ENCODE measurements around the gene SNX17. TPM values are rescaled to one million over a fixed set of nuclear protein-coding genes. Genes with fewer than 3 reads are reported as not detected.

The SNX17 gene
- total and polyA plus RNA-seq, 2 of the 13 experiments (the other 11 are each of a cell fraction or from before 2014, with no cell fraction given) = 75.0 to 109 TPM

- TF ChIP-seq XBP1 (CRISPR knock-in tag; IDR thresholded peaks at IDR 0.05) = no peak
- TF ChIP-seq MBD4 (IDR thresholded peaks at IDR 0.05; ENCODE audit: borderline replicate concordance, low read length) = peak; percentile 33; the same call in 1 of the 2 replicates
- TF ChIP-seq PAF1 (CRISPR knock-in tag; IDR thresholded peaks at IDR 0.05) = no peak
- TF ChIP-seq ZSCAN21 (CRISPR knock-in tag; IDR thresholded peaks at IDR 0.05; ENCODE audit: borderline replicate concordance) = 0 out of 2 replicates have a peak, but pooled peaks have one; percentile 26
- TF ChIP-seq FOXK2 (IDR thresholded peaks at IDR 0.05) = no peak
- TF ChIP-seq KAT7 (CRISPR knock-in tag; IDR thresholded peaks at IDR 0.05; ENCODE audit: borderline replicate concordance) = peak; percentile 50; the same call in 1 of the 2 replicates
- TF ChIP-seq, protein P1, sequence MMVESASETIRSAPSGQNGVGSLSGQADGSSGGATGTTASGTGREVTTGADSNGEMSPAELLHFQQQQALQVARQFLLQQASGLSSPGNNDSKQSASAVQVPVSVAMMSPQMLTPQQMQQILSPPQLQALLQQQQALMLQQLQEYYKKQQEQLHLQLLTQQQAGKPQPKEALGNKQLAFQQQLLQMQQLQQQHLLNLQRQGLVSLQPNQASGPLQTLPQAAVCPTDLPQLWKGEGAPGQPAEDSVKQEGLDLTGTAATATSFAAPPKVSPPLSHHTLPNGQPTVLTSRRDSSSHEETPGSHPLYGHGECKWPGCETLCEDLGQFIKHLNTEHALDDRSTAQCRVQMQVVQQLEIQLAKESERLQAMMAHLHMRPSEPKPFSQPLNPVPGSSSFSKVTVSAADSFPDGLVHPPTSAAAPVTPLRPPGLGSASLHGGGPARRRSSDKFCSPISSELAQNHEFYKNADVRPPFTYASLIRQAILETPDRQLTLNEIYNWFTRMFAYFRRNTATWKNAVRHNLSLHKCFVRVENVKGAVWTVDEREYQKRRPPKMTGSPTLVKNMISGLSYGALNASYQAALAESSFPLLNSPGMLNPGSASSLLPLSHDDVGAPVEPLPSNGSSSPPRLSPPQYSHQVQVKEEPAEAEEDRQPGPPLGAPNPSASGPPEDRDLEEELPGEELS (CRISPR knock-in tag; IDR thresholded peaks at IDR 0.05) = peak; percentile 44
- TF ChIP-seq, protein P2, sequence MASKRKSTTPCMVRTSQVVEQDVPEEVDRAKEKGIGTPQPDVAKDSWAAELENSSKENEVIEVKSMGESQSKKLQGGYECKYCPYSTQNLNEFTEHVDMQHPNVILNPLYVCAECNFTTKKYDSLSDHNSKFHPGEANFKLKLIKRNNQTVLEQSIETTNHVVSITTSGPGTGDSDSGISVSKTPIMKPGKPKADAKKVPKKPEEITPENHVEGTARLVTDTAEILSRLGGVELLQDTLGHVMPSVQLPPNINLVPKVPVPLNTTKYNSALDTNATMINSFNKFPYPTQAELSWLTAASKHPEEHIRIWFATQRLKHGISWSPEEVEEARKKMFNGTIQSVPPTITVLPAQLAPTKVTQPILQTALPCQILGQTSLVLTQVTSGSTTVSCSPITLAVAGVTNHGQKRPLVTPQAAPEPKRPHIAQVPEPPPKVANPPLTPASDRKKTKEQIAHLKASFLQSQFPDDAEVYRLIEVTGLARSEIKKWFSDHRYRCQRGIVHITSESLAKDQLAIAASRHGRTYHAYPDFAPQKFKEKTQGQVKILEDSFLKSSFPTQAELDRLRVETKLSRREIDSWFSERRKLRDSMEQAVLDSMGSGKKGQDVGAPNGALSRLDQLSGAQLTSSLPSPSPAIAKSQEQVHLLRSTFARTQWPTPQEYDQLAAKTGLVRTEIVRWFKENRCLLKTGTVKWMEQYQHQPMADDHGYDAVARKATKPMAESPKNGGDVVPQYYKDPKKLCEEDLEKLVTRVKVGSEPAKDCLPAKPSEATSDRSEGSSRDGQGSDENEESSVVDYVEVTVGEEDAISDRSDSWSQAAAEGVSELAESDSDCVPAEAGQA (IDR thresholded peaks at IDR 0.05; ENCODE audit: low read depth) = no peak
- TF ChIP-seq, protein P2 (CRISPR knock-in tag; IDR thresholded peaks at IDR 0.05; ENCODE audit: borderline replicate concordance) = no peak
- TF ChIP-seq MZF1 (CRISPR knock-in tag; IDR thresholded peaks at IDR 0.05; ENCODE audit: borderline replicate concordance) = no peak
- no peak for TF ChIP-seq ZNF672 (CRISPR knock-in tag; IDR thresholded peaks at IDR 0.05)
- 0 out of 2 replicates have a peak, but pooled peaks have one; percentile 45 for TF ChIP-seq ZNF772 (CRISPR knock-in tag; IDR thresholded peaks at IDR 0.05)
- TF ChIP-seq ZNF770 (CRISPR knock-in tag; IDR thresholded peaks at IDR 0.05) = peak; percentile 96
- TF ChIP-seq STAT6 (CRISPR knock-in tag; IDR thresholded peaks at IDR 0.05; ENCODE audit: borderline replicate concordance) = no peak
- TF ChIP-seq ZNF598 (CRISPR knock-in tag; IDR thresholded peaks at IDR 0.05; ENCODE audit: borderline replicate concordance) = no peak
- peak; percentile 39; the same call in 1 of the 2 replicates for TF ChIP-seq KDM5B (CRISPR knock-in tag; IDR thresholded peaks at IDR 0.05; ENCODE audit: borderline replicate concordance)
Observed at GRCh38 chr2:27353762-27354596, 16.4 kb upstream of the SNX17 start (continued).

Measured in HepG2 (cell line).